ENCODE results near the gene AP2M1. TPM values are rescaled to one million over a fixed set of nuclear protein-coding genes. Genes with fewer than 3 reads are reported as not detected.

Gene AP2M1
- polyA plus RNA-seq, 12 donors, result 170 to 233 (median 199) TPM; not detected in 1

GRCh38 chr3:184176377-184177330 is 2.0 kb downstream of the AP2M1 start:
- DNase-seq, result peak; percentile 59

GRCh38 chr3:184177331-184177731 is 2.7 kb downstream of the AP2M1 start:
- DNase-seq, result no peak

DNA sequence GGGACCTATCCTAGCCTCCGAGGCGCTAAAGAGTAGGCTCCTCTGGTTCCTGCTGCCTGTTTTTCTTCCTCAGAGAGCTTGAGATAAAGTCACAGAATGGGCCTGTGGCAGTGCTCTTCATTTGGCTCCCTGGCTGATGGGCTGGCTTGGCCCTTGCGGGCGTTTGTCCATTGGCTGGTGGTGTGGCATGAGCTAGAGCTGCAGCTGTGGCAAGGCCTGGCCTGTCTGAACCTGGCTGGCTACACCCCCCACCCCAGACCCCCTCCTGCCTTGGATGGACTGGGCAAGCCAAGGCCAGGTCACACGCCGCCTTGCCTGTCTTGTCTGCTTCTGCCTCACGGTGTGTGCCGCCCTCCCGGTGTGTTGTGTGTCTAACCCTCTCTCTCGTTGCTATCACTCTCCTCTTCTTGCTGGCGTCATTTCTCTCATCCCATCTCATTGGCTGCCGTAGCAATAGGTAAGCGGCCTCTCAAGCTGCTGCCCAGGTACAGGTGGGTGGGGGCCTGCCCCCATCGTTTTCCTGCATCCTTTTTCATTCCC is 3.2 kb downstream of the AP2M1 start:
- no peak for DNase-seq

DNA sequence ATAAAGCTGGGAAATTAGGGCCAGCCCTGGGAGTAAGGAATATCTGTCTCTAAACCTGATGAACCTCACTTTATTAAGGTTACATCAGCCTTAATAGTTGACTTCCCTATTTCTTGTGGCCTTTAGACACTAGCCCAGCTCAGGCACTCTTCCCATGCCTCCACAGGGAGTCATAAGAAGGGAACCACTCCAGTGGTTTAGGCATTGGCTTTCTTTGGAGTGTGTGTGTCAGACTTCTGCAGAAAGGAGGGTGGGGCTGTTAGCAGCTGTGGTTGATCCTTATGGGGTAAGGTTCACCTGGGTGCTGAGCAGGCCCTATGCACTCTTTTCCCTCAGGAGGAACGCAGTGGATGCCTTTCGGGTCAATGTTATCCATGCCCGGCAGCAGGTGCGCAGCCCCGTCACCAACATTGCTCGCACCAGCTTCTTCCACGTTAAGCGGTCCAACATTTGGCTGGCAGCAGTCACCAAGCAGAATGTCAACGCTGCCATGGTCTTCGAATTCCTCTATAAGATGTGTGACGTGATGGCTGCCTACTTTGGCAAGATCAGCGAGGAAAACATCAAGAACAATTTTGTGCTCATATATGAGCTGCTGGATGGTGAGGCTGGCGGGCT is 4.0 kb downstream of the AP2M1 start:
- DNase-seq, result no peak

DNA sequence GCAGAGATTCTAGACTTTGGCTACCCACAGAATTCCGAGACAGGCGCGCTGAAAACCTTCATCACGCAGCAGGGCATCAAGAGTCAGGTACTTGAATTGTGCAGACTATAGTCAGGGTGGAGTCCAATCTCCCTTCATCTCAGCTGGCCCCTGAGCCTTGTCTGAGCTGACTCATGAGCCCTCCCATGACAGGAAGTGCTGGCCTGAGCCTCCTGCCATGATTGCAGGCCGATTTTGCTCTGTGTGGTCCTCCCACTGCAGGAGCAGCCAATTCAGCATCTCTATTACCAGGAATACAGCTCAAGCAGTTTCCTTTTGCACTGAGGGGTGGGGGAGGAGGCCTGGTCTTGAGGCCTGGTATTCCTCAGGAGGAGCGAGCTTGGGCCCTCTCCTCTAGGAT is 5.5 kb downstream of the AP2M1 start:
- no peak for DNase-seq

DNA sequence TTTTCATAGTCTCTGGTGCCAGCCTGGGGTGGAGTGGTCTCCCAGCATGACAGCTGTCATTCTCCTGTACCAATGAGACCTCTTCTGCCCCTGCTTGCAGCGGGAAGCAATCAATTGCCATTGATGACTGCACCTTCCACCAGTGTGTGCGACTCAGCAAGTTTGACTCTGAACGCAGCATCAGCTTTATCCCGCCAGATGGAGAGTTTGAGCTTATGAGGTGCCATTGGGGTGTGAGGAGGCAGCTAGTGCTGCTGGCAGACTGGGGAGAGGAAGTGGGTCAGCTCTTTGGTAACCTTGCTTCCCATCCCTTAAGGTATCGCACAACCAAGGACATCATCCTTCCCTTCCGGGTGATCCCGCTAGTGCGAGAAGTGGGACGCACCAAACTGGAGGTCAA is 6.9 kb downstream of the AP2M1 start:
- DNase-seq, result no peak

GRCh38 chr3:184183679-184184078 is 9.0 kb downstream of the AP2M1 start:
- DNase-seq, result no peak

DNA sequence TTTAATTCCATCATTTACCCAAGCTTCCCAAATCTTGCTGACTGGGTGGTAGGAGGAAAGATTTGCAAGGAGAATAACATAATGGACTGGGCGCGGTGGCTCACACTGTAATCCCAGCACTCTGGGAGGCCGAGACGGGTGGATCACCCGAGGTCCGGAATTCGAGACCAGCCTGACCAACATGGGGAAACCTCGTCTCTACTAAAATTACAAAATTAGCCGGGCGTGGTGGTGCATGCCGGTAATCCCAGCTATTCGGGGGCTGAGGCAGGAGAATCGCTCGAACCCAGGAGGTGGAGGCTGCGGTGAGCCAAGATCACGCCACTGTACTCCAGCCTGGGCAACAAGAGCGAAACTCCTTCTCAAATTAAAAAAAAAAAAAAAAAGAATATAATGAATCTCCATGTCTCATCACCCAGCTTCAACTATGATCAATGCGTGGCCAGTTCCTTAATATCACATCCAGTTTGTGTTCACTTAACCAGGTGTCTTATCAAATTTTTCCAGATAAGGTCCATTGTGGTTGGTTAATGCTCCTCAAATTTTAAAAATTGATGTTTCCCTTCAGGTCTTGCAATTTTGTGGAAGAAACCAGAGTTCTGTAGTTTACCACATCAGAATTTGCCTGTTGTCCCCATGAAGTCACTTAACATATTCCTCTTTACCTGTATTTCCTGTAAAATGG is 10.0 kb downstream of the AP2M1 start:
- DNase-seq, result no peak

DNA sequence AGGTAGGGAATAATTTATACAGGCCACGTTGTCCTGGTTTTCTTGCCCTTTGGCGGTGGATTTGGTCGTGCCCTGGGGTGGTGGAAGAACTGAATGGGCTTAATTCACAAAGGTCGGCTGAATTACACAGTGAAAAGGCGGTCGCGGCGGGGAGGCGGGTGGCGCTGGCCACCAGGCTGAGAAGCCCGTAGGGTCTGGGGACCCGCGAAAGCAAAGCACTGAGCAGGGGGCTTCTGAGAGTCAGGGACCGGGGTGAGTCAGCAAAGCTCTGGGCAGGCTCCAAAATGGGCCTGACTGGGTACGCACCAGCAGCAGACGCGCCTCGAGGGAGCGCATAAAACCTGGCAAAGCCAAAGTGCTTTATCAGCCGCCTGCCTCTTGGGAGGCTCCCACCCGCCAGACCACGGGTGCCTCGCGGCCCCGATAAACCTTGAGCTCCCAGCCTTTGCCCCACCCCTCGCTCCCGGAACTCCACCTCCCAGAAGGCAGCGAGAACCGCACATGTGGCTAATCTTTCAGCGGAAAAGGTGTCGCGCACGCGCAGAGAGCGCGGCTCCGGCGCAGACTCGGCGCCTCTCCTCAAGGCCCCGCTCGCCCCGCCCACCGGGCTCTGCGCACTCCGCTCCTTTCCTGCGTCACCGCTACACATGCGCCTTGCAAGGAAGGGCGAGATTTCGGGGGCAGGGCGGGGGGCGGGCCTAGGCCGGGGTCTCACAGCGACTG is 11.0 kb downstream of the AP2M1 start:
- peak; percentile 100 for DNase-seq

DNA sequence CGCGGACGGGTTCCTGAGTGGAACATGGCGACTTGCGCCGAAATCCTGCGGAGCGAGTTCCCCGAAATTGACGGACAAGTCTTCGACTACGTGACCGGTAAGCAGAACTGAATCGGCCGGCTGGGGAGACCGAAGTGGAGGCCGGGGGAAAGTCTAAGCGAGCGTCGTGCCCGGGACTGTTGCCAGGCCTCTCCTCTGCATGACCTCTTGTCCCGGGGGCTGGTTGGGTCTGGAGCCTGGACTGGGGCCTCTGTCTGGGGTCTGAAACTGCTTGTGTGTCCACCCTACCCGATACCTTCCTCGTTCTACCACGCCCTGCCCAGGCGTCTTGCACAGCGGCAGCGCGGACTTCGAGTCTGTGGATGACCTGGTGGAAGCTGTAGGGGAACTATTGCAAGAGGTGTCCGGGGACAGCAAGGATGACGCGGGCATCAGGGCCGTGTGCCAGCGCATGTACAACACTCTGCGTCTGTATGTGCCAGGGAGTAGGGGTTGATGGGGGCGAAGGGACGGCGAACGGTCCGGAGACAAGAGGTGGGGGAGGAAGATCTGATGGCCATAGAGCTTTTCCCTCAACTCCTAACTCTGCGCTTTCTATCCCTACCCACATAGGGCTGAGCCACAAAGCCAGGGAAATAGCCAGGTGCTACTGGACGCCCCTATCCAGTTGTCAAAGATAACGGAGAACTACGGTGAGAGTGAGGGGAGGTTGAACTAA is 11.7 kb downstream of the AP2M1 start, which contains the start of gene ABCF3:
TSS of gene ABCF3 (plus strand) at position 16 of the 718 bp plus-strand sequence. CDS start at position 25, 9 bp downstream.
- no peak for DNase-seq

DNA sequence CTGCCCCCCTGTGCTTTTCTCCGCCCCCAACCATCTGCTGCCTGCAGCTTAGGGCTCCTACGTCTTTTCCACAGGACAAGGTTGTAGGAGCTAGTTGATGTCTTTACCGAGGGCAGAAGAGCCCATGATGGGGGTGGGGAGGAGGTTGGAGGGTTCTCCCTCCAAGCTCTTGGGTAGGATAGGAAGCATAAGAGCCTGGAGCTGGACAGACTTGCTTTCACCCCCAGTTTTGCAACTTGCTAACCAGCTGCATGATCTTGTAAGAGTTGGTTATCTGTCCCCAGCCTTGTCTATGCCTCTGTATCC is 12.2 kb downstream of the AP2M1 start:
- no peak for DNase-seq

DNA sequence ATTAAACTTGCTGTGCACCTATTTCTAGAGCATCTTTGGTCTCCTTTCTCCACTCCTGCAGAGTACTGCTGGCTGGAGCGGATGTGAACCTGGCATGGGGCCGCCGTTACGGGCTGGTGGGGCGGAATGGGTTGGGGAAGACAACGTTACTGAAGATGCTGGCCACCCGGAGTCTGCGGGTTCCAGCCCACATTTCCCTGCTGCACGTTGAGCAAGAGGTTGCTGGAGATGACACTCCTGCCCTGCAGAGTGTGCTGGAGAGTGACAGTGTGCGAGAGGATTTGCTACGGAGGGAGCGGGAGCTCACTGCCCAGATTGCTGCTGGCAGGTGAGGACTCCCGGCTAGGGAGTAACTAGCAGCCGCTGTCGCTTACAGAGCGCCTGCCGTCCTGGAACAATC is 13.4 kb downstream of the AP2M1 start:
- DNase-seq, result no peak

- no peak for DNase-seq
Observed at GRCh38 chr3:184189421-184189820, 14.8 kb downstream of the AP2M1 start.

- DNase-seq, result no peak
Observed at GRCh38 chr3:184192889-184193288, 18.2 kb downstream of the AP2M1 start.

- no peak for DNase-seq
Observed at GRCh38 chr3:184193991-184194539, 19.4 kb downstream of the AP2M1 start.

- DNase-seq, result no peak
Observed at GRCh38 chr3:184196536-184196935, 21.9 kb downstream of the AP2M1 start.

GRCh38 chr3:184198509-184198908 is 23.9 kb downstream of the AP2M1 start:
- no peak for DNase-seq

- DNase-seq, result no peak
Observed at GRCh38 chr3:184200825-184201224, 26.2 kb downstream of the AP2M1 start.

GRCh38 chr3:184203526-184203925 is 28.9 kb downstream of the AP2M1 start:
- no peak for DNase-seq

- no peak for DNase-seq
Observed at GRCh38 chr3:184209146-184209923, 34.7 kb downstream of the AP2M1 start.
